Measurements from ENCODE around the gene CENPS. TPM values are rescaled to one million over a fixed set of nuclear protein-coding genes. Genes with fewer than 3 reads are reported as not detected.

The CENPS gene
- total RNA-seq, 1 experiment from 2014 or later, result 17.8 TPM

- DNase-seq, result no peak
- Histone ChIP-seq H2BK120ac (ENCODE audit: low read depth, low read length, poor library complexity, severe bottlenecking) (no peak overlapping the region), H3K4me1 (ENCODE audit: insufficient read depth, low read length) (0 out of 2 replicates have a peak, but pooled peaks cover 2% of the 10 kb centered on the region), H4K8ac (replicated peaks; ENCODE audit: insufficient read length, low read depth, low read length) (no peak overlapping the region), H3K23ac (ENCODE audit: insufficient read length, low read depth, low read length) (no peak overlapping the region), H2BK20ac (ENCODE audit: low read depth, low read length, poor library complexity, severe bottlenecking) (no peak overlapping the region), H3K4ac (ENCODE audit: low read depth, low read length) (no peak overlapping the region), H2AK5ac (ENCODE audit: insufficient read length, low read length) (no peak overlapping the region), H3K9ac (ENCODE audit: extremely low read depth, insufficient read length, low read length) (no peak overlapping the region), H3K27me3 (ENCODE audit: insufficient read depth, low read length) (no peaks in the 10 kb centered on the region), H3K9me3 (ENCODE audit: control insufficient read depth, low read depth, low read length) (no peaks in the 10 kb centered on the region), H3K27ac (ENCODE audit: insufficient read length, low read depth, low read length) (no peak overlapping the region), H4K91ac (ENCODE audit: insufficient read length, low read depth, low read length) (no peak overlapping the region), H4K5ac (ENCODE audit: insufficient read length, low read depth, low read length) (no peak overlapping the region), H3K56ac (ENCODE audit: insufficient read length, low read depth, low read length) (no peak overlapping the region), H3K14ac (ENCODE audit: insufficient read depth, low read length) (no peak overlapping the region), H3K18ac (ENCODE audit: insufficient read length, low read depth, low read length) (no peak overlapping the region), H2BK15ac (ENCODE audit: low read depth, low read length) (no peak overlapping the region), H2AFZ (ENCODE audit: low read length) (no peak overlapping the region), H3K23me2 (ENCODE audit: insufficient read length, low read depth, low read length, poor library complexity, severe bottlenecking) (no peaks in the 10 kb centered on the region), H3K4me2 (ENCODE audit: insufficient read depth, insufficient read length, low read length) (no peak overlapping the region), H3K79me1 (ENCODE audit: insufficient read depth, low read depth, low read length, poor library complexity, severe bottlenecking) (no peaks in the 10 kb centered on the region), H3T11ph (ENCODE audit: low read length) (no peak overlapping the region), H2BK12ac (ENCODE audit: insufficient read length, low read depth, low read length) (no peak overlapping the region), H4K20me1 (ENCODE audit: control insufficient read depth, insufficient read depth, insufficient read length) (no peaks in the 10 kb centered on the region), H3K79me2 (ENCODE audit: insufficient read depth, low read length) (peaks cover 3% of the 10 kb centered on the region; the same call in 1 of the 2 replicates), H2BK5ac (ENCODE audit: insufficient read length, low read length) (no peak overlapping the region)
- no peak overlapping the region for H3K4me3 Mint-ChIP-seq
- H3K27me3 Mint-ChIP-seq (ENCODE audit: low read depth), result no peaks in the 10 kb centered on the region
- H3K36me3 Mint-ChIP-seq (ENCODE audit: insufficient read depth in 1 of 3, low read depth in 3 of 3), result peaks cover 52 to 73% (median 71%) of the 10 kb centered on the region in 3 experiments
- no peaks in the 10 kb centered on the region for H3K9me3 Mint-ChIP-seq
- H3K4me1 Mint-ChIP-seq, result peaks cover 5 to 6% of the 10 kb centered on the region in 2 experiments; a peak in 2 of 4 replicates
- no peak for TF ChIP-seq CTCF (conservative IDR thresholded peaks at IDR 0.05)
- WGBS (ENCODE audit: extremely low coverage, insufficient read length, low lambda C conversion rate), result no CpG with 5 or more reads among the region's 2 CpGs
- no peak overlapping the region for H3K27ac Mint-ChIP-seq
Measured at GRCh38 chr1:10467078-10467477, 36.8 kb downstream of the CENPS start.
